KMS-11 (cell line): ENCODE data around the gene COPS3.
"Not testable (repeated sequence)": the region's sequence is repeated elsewhere in the genome, so short reads cannot be mapped to it uniquely, and the experiment has no call there.

Source experiments
- H2AFZ ChIP-seq: fragments of 200-600 bp; sonication (generic); 2 replicates; pipeline ENCODE4 v1.6.1; 2016; ENCODE audit warnings: antibody characterized with exemption, mixed run types, low read depth
- H3K27ac ChIP-seq: fragments of 200-600 bp; sonication (generic); 2 replicates; pipeline ENCODE4 v1.6.1; 2016; ENCODE audit warnings: mild to moderate bottlenecking, mixed run types
- H3K27me3 ChIP-seq: fragments of 200-600 bp; sonication (generic); 2 replicates; pipeline ENCODE4 v1.6.1; 2017; ENCODE audit warnings: mild to moderate bottlenecking, low read depth, mixed run types, moderate library complexity; ENCODE audit not compliant: insufficient read depth
- H3K36me3 ChIP-seq: fragments of 200-600 bp; sonication (generic); 2 replicates; pipeline ENCODE4 v1.6.1; 2017; ENCODE audit warnings: mild to moderate bottlenecking, mixed run types; ENCODE audit not compliant: insufficient read depth
- H3K4me1 ChIP-seq: fragments of 200-600 bp; sonication (generic); 2 replicates; pipeline ENCODE4 v1.6.1; 2016; ENCODE audit warnings: mild to moderate bottlenecking, low read depth, mixed run types; ENCODE audit not compliant: poor library complexity, severe bottlenecking
- H3K4me2 ChIP-seq: fragments of 200-600 bp; sonication (generic); 2 replicates; pipeline ENCODE4 v1.7.0; 2016; ENCODE audit warnings: mild to moderate bottlenecking, mixed run types
- H3K4me3 ChIP-seq: fragments of 200-600 bp; sonication (generic); IDR thresholded peaks from 2 replicates; pipeline ENCODE4 v1.6.1; 2017; ENCODE audit warnings: low read depth, low read length, mixed read lengths; ENCODE audit not compliant: insufficient read depth
- H3K79me2 ChIP-seq: fragments of 200-600 bp; sonication (generic); 2 replicates; pipeline ENCODE4 v1.6.1; 2016; ENCODE audit warnings: low read depth, mixed run types; ENCODE audit not compliant: insufficient read depth
- H3K9ac ChIP-seq: fragments of 200-600 bp; sonication (generic); 2 replicates; pipeline ENCODE4 v1.6.1; 2016; ENCODE audit warnings: mild to moderate bottlenecking, mixed run types
- H4K20me1 ChIP-seq: fragments of 200-600 bp; sonication (generic); 2 replicates; pipeline ENCODE4 v1.6.1; 2016; ENCODE audit warnings: mild to moderate bottlenecking, mixed run types; ENCODE audit not compliant: insufficient read depth
- TF ChIP-seq, protein P1 (sequence below): fragments of 200-600 bp; sonication (generic); conservative IDR thresholded peaks from 2 replicates; pipeline ENCODE4 v1.6.1; 2017; ENCODE audit warnings: low read depth, mild to moderate bottlenecking, antibody characterized with exemption, low read length, moderate library complexity, mixed read lengths

Gene COPS3

DNA sequence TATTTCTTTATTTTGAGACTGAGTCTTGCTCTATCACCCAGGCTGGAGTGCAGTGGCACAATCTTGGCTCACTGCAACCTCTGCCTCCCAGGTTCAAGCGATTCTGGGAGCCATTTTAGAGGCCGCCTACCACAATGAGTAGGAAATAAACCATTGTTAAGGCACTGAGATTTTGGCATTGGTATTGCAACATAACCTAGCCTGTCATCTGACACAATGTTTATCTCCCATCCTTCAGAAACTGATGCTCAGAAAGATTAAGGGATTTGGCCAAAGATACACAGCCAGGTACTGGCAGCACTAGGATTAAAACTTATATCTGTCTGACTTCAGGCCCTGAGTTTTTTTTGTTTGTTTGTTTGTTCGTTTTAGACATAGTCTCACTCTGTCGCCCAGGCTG lies 8.0 kb upstream of the COPS3 start:
- Histone ChIP-seq H3K79me2 (no peaks in the 10 kb centered on the region), H3K4me2 (no peak overlapping the region), H3K27me3 (no peaks in the 10 kb centered on the region), H2AFZ (no peak overlapping the region), H3K36me3 (no peaks in the 10 kb centered on the region), H3K4me3 (no peak overlapping the region), H3K9ac (no peak overlapping the region), H4K20me1 (no peaks in the 10 kb centered on the region), H3K4me1 (no peaks in the 10 kb centered on the region), H3K27ac (no peak overlapping the region)
- TF ChIP-seq, protein P1, sequence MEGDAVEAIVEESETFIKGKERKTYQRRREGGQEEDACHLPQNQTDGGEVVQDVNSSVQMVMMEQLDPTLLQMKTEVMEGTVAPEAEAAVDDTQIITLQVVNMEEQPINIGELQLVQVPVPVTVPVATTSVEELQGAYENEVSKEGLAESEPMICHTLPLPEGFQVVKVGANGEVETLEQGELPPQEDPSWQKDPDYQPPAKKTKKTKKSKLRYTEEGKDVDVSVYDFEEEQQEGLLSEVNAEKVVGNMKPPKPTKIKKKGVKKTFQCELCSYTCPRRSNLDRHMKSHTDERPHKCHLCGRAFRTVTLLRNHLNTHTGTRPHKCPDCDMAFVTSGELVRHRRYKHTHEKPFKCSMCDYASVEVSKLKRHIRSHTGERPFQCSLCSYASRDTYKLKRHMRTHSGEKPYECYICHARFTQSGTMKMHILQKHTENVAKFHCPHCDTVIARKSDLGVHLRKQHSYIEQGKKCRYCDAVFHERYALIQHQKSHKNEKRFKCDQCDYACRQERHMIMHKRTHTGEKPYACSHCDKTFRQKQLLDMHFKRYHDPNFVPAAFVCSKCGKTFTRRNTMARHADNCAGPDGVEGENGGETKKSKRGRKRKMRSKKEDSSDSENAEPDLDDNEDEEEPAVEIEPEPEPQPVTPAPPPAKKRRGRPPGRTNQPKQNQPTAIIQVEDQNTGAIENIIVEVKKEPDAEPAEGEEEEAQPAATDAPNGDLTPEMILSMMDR = no peak

DNA sequence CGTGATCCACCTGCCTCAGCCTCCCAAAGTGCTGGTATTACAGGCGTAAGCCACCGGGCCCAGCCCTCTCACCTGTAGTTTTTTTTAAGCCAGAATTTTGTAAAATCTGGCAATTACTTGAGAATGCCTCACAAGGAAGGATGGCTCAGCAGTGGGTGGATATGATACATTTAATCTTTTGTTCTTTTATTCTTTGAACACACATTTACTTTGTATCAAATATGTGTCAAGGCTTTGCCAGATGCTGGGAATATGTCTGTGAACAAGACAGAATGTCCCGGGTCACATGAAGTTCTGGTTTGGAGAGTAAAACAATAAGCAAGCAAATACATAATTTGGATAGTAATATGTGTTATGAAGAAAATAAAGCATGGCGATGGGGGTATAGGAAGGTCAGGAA lies 4.9 kb upstream of the COPS3 start:
- no peaks in the 10 kb centered on the region for H3K36me3 ChIP-seq
- no peak overlapping the region for H3K9ac ChIP-seq
- TF ChIP-seq, protein P1 = no peak
- no peaks in the 10 kb centered on the region for H4K20me1 ChIP-seq
- H3K4me1 ChIP-seq = peaks cover 6% of the 10 kb centered on the region
- H3K27me3 ChIP-seq = no peaks in the 10 kb centered on the region
- no peak overlapping the region for H3K4me3 ChIP-seq
- H3K4me2 ChIP-seq = no peak overlapping the region
- H3K79me2 ChIP-seq = no peaks in the 10 kb centered on the region
- no peak overlapping the region for H2AFZ ChIP-seq
- H3K27ac ChIP-seq = no peak overlapping the region

DNA sequence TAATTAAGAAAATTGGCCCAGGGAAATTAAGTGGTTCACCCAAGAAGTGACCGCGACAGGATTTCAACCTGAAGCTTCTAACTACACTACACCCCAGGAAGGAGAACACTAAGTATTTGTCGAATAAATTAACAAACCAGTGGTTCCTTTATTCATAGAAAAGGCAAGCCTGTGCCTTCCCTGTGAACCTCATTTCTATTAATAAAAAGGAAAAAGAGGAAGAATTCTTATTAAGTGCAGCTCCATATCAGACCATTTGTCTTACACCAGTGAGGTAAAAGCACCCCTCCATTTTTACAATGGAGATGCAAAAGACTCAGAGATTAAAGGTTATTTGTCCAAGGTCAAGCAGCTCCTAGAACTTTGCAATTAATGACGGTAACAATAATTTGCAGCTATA lies 1.7 kb downstream of the COPS3 start:
- Histone ChIP-seq H2AFZ (no peak overlapping the region), H3K4me1 (peaks cover 31% of the 10 kb centered on the region), H3K9ac (peak overlapping the region; percentile 99; the same call in 1 of the 2 replicates), H3K27me3 (no peaks in the 10 kb centered on the region), H3K36me3 (no peaks in the 10 kb centered on the region), H3K4me2 (peak overlapping the region; percentile 86), H4K20me1 (no peaks in the 10 kb centered on the region), H3K27ac (no peak overlapping the region; the same call in 1 of the 2 replicates), H3K4me3 (no peak overlapping the region), H3K79me2 (peaks cover 59% of the 10 kb centered on the region)
- TF ChIP-seq, protein P1 = no peak

DNA sequence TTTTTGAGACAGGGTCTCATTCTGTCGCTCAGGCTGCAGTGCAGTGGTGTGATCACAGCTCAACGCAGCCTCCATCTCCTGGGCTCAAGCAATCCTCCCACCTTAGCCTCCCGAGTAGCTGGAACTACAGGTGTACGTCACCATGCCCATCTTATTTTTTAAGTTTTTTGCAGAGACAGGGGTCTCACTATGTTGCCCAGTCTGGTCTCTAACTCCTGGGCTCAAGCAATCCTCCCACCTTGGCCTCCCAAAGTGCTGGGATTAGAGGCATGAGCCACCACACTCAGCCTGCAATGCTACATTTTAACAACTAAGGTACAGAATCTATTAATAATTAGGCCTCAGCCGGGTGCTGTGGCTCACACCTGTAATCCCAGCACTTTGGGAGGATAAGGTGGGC lies 3.6 kb downstream of the COPS3 start:
- Histone ChIP-seq H3K4me1 (peaks cover 31% of the 10 kb centered on the region), H3K79me2 (peaks cover 66% of the 10 kb centered on the region)
- not testable (repeated sequence) for H3K4me2 ChIP-seq, H3K4me3 ChIP-seq, H3K27me3 ChIP-seq, H4K20me1 ChIP-seq, H3K27ac ChIP-seq, H2AFZ ChIP-seq, H3K36me3 ChIP-seq, H3K9ac ChIP-seq

DNA sequence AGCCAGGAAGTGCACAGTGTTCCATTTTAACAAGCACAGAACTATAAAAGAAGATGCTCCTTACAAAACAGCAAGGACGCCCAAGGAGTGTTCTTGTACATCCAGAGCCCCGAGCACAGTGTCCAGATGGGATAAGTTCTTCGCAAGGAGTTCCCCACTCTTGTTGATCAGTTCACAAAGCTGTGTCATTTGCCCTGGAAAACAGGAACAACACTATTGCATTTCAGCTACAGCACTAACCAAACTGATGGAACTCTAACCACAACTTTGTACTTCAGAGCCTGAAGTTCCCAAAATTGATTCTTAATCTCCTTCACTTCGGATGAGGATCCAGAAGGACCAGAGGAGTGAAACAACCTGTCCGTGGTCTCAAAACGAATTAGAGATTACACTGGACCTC lies 5.1 kb downstream of the COPS3 start:
- no peak overlapping the region for H3K4me3 ChIP-seq
- no peak overlapping the region for H2AFZ ChIP-seq
- H3K36me3 ChIP-seq = no peaks in the 10 kb centered on the region
- H3K79me2 ChIP-seq = peaks cover 72% of the 10 kb centered on the region
- H3K9ac ChIP-seq = no peak overlapping the region
- TF ChIP-seq, protein P1 = no peak
- H3K4me1 ChIP-seq = peaks cover 25% of the 10 kb centered on the region
- no peak overlapping the region for H3K27ac ChIP-seq
- no peaks in the 10 kb centered on the region for H4K20me1 ChIP-seq
- no peak overlapping the region for H3K4me2 ChIP-seq
- H3K27me3 ChIP-seq = no peaks in the 10 kb centered on the region
